AG20443 (cell line): ENCODE measurements around the gene RABAC1.

Experiments used
- DNase-seq: peaks from one replicate; pipeline ENCODE4 v3.0.0; 2012; ENCODE audit warnings: low spot score, mixed read lengths

RABAC1 gene

GRCh38 chr19:41928754-41929535 is 30.2 kb downstream of the RABAC1 start:
- no peak for DNase-seq

DNA sequence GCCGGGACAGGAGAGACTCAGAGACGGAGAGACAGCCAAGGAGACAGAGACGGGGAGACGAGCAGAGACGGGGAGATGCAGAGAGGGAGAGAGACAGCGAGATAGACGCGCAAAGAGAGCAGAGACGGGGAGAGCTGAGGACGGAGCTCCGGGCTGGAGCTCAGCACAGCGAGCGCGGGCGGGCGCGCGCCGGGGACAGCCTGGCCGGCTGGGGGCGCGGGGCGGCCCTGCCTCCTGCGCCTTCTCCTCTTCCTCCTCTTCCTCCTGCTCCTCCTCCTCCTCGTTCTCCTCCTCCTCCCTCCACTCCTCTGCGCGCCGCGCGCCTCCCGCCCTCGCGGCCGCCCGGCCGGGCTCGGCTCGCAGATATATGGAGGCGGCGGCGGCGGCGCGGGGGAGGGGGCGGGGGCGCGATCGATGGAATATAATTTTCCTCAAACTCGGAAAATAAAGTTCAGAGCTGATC is 30.9 kb downstream of the RABAC1 start, which contains the start of gene ERFL:
ERFL (minus strand) TSS at position 229 of the 463 bp plus-strand sequence. CDS start 15,530 bp downstream, outside the sequence.
- peak; percentile 56 for DNase-seq

GRCh38 chr19:41927497-41928192 is 31.5 kb downstream of the RABAC1 start:
- no peak for DNase-seq

DNA sequence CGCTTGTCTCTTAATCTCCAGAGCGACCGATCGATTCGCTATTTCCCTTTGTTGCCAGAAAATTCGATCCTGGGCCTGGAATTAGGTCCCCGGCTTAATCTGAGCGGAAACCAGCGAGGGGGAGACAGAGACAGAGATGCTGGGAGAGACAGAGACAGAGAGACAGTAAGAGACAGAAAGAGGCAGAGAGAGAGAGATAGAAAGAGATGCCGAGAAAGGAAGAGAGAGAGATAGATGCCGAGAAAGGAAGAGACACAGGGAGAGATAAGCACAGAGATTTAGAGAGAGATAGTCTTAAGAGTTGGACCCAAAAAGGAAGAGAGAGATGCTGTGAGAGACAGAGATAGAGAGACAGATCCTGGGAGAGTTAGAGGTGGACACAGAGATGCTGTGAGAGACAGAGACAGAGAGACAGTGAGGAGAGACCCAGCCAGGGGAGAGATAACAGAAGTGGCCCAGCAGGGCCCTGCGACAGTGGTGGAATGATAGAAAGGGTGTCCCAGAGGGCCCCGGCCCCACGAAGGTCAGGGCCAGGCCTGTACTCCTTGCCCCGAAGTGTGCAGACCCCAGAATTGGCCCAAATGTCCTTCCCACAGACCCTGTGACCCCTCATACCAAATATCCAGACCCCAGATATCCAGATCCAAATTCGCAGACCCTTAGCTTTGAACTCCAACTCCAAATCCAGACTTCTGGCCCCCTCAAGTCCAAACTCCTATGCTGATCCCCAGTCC is 32.2 kb downstream of the RABAC1 start:
- DNase-seq: no peak

DNA sequence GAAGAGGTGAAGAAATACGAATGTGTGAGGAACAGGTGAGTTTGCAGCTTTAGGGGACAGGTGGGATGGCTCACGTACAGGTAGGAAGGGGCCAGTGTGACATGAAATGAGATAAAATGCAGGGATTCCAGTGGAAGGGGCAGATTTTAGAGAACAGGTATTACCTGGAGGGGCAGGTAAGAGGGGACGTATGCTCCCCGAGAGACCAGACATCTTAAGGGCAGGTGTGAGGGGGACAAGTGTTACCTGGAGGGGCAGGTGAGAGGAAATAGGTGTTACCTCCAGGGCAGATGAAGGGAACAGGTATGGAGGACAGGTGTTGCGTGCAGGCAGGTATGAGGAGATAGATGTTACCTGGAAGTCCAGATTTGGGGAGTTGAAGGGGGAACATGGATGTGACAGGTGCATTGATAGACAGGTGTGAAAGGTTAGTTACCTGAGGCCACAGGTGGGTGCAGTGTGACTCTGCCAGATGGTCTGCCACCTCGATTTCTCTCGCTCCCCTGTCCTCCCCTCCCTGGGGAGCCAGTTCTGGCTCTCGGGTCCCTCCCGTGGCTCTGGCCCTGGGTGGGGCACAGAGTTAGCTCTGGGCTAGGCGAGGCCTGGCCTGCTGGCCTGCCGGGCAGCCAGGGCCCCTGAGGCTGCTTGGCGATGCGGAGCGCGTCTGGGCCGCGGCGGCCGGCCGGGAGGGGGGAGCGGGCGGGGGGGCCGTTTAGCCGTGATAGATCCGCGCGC is 32.9 kb downstream of the RABAC1 start:
- no peak for DNase-seq

DNA sequence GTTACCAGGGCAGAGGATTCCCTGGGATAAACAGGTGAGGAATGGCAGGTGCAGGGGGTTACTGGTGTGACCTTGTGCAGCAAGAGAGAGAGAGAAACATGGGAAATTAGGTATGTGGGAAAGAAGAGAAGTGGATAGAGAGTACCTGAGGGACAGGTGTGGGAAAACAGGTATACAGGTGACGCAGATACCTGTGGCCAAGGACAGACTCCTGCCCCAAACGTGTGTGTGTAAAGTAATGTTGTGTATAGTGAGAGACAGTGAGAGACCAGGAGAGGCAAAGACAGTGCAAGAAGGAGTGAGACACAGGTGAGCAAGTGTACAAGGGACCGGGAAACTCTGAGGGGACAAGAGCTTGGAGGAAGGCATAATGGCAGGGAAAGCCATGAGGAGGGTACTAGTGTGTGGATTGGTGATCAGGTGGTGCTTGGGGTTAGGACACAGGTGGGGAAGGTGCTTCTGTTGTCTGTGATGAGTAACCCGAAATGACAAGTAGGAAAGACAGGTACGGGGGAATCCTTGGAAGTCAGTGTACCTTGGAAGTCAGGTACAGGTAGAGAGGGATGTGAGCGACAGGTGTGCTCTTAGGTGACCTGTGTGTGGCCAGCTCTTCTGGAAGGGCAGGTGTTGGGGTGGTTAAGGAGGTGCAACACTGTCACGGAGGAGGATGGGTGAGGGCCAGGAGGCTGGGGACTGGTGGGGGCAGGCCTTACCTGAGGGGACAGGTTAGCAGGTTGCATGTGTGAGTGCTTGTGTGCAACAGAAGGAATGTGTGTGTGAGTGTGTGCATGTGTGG is 33.7 kb downstream of the RABAC1 start:
- no peak for DNase-seq

- no peak for DNase-seq
Measured at GRCh38 chr19:41924151-41925145, 34.7 kb downstream of the RABAC1 start.

DNA sequence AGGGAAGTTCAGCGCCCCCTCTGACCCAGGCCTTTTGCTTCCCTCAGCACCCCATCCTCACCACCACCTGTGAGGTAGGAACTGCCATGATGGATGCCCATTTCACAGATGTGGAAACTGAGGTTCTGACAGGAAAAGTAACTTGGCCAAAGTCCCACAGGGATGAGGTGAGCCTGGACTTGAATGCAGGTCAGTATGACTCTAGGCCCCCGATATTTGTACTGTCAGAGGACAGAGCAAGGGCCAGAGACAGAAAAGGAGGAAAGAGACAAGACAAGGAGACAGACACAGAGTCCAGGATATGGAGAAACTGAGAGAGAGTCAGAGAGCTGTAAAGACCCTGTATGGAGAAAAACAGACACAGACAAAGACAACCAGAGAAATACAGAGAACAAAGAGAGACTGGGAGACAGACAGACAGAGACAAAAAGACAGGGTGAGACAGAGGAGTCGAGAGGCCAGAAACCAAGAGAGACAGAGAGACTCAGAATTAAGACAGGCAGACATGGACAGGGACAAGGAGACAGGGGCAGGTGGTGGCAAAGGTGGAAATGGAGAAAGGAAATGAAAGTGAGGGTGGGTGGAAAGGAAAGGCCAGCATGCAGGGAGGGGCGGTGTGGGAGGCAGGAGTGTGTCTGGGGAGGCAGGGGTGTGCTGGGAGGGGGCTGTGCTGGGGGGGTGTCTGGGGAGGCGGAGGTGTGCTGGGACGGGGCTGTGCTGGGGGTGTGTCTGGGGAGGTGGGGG is 35.9 kb downstream of the RABAC1 start:
- DNase-seq: no peak

DNA sequence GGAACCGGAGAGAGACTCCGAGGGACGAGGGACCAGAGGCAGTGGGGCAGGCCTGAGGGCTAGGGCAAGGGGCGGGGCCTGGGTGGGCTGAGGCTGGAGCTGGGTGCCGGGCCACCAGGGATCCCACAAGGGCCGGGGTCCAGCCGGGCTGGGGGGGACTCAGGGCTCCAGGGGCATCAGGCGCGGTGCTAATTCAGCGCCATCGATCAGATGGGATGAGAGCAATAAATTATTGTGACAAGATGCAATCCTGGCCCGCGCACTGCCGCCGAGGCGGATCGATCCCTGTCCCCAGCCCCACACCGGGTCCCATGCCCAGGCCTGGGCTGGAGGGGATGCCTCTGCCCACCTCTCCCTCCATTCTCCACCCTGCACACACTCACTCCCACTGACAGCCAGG is 36.5 kb downstream of the RABAC1 start:
- DNase-seq: no peak

DNA sequence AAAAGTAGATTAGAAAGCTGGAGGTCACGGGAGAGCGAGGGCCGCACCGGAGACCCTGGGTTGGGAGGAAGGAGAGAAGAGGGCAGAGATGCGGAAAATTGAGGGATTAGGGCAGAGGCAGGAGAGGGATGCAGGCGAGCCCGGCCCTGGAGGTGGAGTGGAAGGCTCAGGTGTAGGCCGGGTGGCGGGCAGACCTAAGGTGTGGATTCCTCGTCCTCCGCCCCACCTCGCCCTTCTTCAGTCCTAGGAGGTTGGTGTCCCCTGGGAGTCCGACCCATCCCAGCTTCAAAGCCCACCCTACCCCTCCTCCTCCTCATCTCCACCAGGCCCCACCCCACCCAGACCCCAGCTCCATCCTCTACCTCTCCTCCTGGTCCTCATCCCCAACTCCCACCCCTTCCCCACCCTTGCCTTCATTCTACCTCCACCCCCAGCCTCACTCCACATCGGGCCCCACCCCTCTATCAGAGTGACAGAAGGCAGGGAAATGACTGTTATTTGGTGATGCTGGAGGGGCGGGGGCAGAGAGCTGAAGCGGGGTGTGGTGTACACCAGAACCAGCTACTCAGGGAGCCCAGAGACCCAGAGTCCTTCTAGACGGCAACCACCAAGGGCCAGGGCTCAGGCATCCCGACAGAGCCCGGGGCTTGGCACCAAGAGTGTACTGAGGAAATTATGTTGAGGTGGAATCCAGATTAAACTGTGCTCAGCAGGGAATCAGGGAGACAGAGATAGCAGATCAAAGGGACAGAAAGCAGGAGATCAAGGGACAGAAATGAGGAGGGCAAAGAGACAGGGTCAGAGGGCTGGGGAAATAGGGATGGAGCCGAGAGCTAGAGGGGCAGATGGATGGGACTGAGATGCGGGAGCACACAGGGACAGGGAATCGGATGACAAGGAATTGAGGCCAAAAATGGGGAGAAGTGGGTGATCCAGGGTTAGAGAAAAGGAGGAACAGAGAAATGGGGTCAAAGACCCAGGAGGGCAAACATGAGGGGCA is 37.2 kb downstream of the RABAC1 start:
- no peak for DNase-seq

DNA sequence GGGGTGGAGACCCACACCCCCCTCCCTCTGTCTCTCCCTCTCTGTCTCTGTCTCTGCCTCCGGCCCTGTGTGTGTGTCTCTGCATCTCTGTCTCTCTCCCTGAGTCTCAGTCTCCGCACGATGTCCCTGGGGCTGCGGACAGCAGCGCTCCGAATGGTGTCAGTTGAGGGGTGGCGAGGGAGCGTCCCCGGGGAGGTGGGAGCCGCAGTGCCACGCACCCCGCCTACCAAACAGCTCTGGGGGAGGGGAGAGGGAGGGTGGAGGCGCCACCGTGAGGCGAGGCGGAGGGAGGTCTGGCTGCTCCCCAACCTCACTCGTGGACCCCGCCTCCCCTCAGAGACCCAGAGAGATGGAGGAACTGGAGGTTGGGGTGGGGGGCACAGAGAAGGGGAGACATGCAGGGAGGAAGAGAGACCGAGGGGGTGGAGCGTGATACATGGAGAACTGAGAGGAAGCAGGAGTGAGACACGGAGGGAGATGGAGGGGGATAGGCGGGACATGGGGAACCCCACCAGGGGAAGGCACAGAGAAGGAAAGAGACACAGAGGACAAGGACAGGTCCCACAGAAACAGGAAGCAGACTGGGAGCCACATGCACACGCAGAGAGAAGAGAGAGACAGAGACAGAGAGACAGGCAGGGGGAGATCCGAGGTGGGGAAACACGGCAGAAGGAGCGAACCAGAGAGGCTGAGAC is 38.1 kb downstream of the RABAC1 start:
- no peak for DNase-seq

GRCh38 chr19:41919948-41920712 is 39.0 kb downstream of the RABAC1 start:
- DNase-seq: no peak

- no peak for DNase-seq
Measured at GRCh38 chr19:41918653-41919244, 40.4 kb downstream of the RABAC1 start.

GRCh38 chr19:41918095-41918494 is 41.0 kb downstream of the RABAC1 start:
- DNase-seq: no peak

DNA sequence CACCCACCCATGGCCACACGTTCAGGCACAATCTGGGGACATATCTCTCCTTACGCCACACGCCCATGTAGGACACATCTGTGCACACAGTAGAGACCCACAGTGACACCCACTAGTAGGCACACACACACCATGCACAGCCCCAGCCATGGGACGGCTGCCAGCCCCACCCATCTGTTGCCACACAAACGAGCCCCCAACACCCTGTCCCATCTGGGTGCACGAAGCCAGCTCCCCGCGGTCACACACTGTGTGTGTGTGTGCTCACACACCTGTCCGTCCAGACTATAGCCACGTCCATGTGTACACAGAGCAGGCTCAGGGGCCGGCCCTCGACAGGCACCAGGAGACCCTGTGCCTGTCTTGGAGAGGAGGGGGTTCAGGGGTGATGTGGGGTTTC is 41.4 kb downstream of the RABAC1 start:
- no peak for DNase-seq

DNA sequence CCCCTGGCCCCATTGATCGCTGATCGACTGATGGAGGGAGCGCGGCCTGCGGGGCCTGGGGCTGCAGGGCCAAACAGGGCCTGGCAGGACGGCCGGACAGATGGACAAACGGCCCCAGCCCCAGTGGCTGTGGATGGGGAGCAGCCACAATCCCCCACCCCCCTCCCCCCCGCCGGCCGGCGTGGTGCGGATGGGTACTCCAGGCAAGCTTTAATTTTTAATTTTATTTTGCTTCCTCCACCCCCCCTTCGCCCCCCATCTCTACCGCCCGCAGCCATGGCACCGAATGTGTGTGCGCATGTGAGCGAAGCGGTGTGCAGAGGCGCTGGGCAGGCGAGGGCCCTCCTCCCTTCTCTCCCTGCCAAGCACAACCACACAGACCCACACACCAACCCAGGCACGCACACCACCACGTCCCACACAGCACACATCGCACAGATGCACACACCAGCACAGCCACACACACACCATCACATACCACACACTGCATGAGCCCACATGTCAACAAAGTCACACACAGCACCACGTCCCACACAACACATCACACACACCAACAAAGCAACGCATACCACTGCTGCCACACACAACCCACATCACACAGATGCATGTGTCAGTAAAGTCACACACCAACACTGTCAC is 43.2 kb downstream of the RABAC1 start:
- DNase-seq: no peak
